GM10248 (cell line): Measurements from ENCODE around the gene FAM185A.

Experiments
- CTCF ChIA-PET: fragments of 300-600 bp; sonication (Branson Sonifier 250); formaldehyde crosslinking; extraction: SDS; loops from one replicate; lab custom pipeline; 2021; ENCODE audit warnings: antibody characterized with exemption; lab: Yijun Ruan, JAX
- POLR2A ChIA-PET: fragments of 350-650 bp; sonication (Branson Sonifier 250); formaldehyde crosslinking; extraction: SDS; loops from one replicate; lab custom pipeline; 2020; ENCODE audit warnings: antibody characterized with exemption; lab: Yijun Ruan, JAX
- DNase-seq: peaks from one replicate; pipeline ENCODE4 v3.0.0; 2012; ENCODE audit errors: extremely low spot score
- TF ChIP-seq, protein P1 (sequence below): IDR thresholded peaks from 2 replicates; pipeline ENCODE4 v1.5.1; 2012; ENCODE audit warnings: mild to moderate bottlenecking, low read depth; ENCODE audit errors: extremely low read depth, missing control alignments, control extremely low read depth

FAM185A gene

DNA sequence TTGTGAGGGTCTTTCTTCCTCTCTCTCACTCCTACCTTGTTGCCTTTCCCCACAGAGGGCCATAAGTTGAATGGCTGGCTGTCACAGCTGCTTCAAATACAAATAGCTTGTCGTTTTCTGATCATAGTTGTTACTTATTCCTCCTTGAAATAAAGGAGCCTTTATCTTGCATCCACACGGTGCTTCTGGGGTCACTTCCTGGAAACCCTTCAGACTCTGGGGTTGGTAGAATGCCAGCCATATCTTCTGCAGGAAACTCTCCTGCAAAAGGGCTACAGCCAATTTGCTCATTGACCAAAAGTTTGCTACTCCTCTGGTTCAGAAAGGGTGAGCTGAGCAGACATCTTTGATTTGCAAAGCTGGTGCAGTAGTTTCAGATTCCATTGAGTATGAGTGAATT is 70.4 kb downstream of the FAM185A start:
- DNase-seq: no peak
- TF ChIP-seq, protein P1, sequence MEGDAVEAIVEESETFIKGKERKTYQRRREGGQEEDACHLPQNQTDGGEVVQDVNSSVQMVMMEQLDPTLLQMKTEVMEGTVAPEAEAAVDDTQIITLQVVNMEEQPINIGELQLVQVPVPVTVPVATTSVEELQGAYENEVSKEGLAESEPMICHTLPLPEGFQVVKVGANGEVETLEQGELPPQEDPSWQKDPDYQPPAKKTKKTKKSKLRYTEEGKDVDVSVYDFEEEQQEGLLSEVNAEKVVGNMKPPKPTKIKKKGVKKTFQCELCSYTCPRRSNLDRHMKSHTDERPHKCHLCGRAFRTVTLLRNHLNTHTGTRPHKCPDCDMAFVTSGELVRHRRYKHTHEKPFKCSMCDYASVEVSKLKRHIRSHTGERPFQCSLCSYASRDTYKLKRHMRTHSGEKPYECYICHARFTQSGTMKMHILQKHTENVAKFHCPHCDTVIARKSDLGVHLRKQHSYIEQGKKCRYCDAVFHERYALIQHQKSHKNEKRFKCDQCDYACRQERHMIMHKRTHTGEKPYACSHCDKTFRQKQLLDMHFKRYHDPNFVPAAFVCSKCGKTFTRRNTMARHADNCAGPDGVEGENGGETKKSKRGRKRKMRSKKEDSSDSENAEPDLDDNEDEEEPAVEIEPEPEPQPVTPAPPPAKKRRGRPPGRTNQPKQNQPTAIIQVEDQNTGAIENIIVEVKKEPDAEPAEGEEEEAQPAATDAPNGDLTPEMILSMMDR: no peak
- CTCF ChIA-PET: interaction anchor here (0.7 to 2.9 kb wide), 3 partner anchors 8 to 15 kb away, joined by 5 to 8 read pairs (median 5); no protein-coding TSS in a partner anchor
- POLR2A ChIA-PET: no interaction called here

DNA sequence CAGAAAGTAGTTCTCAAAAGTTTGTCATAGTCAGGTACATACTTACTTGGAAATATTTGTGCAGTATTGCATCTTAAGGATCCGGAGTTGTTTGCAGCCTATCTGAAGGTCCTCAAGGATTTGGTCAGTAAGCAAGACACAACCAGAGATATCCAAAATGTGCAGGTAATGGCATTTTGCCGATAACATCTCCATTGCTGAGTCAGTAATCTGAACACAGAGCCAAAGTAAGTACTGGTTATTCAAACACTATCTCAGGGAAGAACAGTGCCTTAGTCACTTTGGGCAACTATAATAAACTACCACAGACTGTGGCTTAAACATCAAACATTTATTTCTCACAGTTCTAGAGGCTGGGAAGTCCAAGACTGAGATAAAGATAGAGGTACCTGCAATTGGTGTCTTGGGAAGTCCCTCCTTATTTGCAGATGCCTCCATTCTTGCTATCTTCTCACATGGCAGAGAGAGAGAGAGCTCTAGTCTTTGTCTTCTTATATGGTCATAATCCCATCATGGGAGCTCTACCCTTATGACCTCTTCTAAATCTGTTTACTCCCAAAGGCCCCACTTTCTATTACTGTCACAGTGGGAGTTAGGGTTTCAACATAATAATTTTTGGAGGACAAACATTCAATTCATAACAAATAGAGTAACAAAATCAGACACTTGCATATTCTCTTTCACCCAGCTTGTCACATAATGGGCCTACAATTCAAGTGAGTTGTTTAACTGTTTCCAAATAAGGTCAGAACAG is 73.4 kb downstream of the FAM185A start:
- POLR2A ChIA-PET: no interaction called here
- CTCF ChIA-PET: interaction anchor here (1.6 kb wide), 1 partner anchor 10 kb away, joined by 4 read pairs; no protein-coding TSS in a partner anchor
- no peak for DNase-seq
- TF ChIP-seq, protein P1: no peak

DNA sequence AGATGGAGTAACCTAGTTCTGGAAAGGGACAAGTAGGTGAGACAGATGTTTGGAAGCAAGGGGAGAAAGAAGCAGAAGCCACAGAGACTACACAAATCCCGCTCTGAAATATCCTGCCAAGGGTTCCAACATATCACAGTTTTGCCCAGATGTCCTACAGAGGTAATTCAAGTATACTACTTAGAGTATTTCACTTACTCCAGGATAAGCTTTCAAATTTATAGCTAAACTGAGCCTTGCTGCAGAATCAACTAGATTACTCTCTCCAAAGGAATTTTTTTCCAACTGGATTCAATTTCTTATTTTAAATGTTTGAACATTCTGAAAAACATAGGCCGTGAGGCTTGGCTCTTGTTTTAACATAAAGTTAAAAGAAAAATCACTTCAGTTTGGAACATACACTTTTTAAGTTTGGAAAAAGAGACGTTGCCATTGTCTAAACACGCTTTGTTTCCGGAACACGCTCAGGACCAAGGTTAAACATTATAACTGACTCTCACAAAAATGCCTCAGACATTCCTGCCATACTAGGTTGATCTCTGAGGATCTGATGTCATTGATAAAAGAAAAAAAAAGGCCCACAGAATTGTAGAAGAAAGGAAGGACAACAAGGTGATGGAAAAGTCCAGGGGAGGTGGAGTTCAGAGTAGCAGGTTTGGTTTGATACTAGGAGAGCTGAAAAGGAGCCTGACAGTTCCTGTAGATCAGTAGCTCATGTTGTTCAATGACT is 74.8 kb downstream of the FAM185A start:
- TF ChIP-seq, protein P1: no peak
- DNase-seq: no peak
- POLR2A ChIA-PET: no interaction called here
- CTCF ChIA-PET: interaction anchor here (1.6 kb wide), 1 partner anchor 12 kb away, joined by 4 read pairs; no protein-coding TSS in a partner anchor

DNA sequence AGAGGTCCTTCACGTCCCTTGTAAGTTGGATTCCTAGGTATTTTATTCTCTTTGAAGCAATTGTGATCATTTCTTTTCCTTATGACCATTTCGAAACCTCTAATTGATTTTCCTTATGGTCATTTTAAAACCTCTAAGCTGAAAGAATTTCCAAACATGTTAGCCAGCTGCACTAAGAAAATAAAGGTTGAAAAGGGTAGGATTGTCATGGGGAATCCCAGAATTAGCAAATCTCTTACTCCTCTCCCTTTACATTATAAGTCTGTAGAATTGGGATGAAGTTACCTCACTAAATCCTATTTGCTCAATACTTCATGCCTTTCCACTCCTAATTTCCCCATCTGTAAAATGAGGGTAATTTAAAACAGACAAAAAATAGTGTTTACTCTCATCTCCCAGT is 79.5 kb downstream of the FAM185A start:
- CTCF ChIA-PET: interaction anchor here (1.3 kb wide), 1 partner anchor 9 kb away, joined by 5 read pairs; no protein-coding TSS in a partner anchor
- TF ChIP-seq, protein P1: no peak
- no peak for DNase-seq
- POLR2A ChIA-PET: no interaction called here

DNA sequence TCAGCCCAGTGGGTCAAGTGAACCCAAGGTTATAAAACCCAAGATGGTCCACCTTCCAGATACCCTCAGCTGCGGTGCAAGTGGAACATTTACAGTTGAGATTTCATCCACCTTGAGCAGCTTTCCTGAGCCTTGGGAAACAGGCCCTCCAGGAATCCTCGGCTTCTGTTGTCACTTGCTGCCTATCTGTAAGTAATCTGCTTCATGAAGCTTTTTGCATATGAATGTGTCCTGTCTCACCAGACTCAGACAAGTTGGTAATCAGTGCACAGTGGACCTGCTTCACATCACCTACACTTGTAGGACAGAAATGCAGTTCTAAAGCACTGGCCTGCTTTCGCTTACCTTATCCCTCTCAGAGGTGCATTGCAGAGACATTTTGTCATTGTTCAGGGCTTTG is 80.3 kb downstream of the FAM185A start:
- CTCF ChIA-PET: interaction anchor here (1.3 kb wide), 1 partner anchor 10 kb away, joined by 5 read pairs; no protein-coding TSS in a partner anchor
- DNase-seq: no peak
- TF ChIP-seq, protein P1: no peak
- POLR2A ChIA-PET: no interaction called here

DNA sequence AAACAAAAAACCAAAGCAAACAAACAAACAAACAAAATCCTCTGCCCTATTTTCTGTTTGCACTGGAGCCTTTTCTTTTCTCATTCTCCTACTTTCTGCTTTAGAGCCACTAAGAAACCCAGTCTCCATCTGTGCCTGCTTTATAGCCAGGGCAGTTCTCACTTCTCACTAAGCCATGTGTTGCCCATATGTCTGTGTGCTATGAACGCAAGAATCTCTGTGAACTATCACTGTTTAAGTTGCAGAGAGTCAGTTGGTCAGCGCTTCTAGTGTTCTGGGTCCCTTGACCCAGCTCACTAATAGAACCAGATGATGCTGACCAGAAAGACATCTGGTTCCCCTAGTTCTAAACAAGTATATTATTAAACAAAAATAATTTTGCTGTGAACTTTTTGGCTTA is 81.4 kb downstream of the FAM185A start:
- DNase-seq: no peak
- ChIA-PET POLR2A (no interaction called here), CTCF (no interaction called here)
- TF ChIP-seq, protein P1: no peak
